Esophagus muscularis mucosa (tissue), 3 donors: ENCODE data around the gene MLXIPL.

Experiments
- CTCF ChIP-seq, 3 experiments: fragments of 200-600 bp in 2 of 3; fragments of 450-650 bp in 1 of 3; sonication (generic) in 2 of 3; IDR thresholded peaks; one replicate each; pipeline ENCODE4 v1.5.1; 2017 to 2019; ENCODE audit warnings: antibody characterized with exemption in 3 of 3, mild to moderate bottlenecking in 2 of 3, moderate library complexity in 1 of 3
- POLR2A ChIP-seq: fragments of 450-650 bp; IDR thresholded peaks from one replicate; pipeline ENCODE4 v1.6.1; 2017; ENCODE audit warnings: antibody characterized with exemption, moderate library complexity, mild to moderate bottlenecking, low read depth
- POLR2AphosphoS5 ChIP-seq, 2 donors: sonication (generic); formaldehyde crosslinking; IDR thresholded peaks; one replicate each; pipeline ENCODE4 v1.6.1; 2017; ENCODE audit warnings: antibody characterized with exemption in 2 of 2

GRCh38 chr7:73615886-73616285 lies 8.4 kb downstream of the MLXIPL start:
- TF ChIP-seq POLR2AphosphoS5 (IDR thresholded peaks at IDR 0.05): no peak
- no peak for TF ChIP-seq POLR2A
- TF ChIP-seq CTCF (IDR thresholded peaks at IDR 0.05): no peak
